Inflammatory macrophage treated with lipopolysaccharide for 4 hours (primary cell): ENCODE measurements around the gene VMP1.
"Not testable (repeated sequence)": the region's sequence is repeated elsewhere in the genome, so short reads cannot be mapped to it uniquely, and the experiment has no call there.

Experiments used
- DNase-seq: peaks from one replicate; pipeline ENCODE4 v3.0.0-alpha.2; 2020

The VMP1 gene

DNA sequence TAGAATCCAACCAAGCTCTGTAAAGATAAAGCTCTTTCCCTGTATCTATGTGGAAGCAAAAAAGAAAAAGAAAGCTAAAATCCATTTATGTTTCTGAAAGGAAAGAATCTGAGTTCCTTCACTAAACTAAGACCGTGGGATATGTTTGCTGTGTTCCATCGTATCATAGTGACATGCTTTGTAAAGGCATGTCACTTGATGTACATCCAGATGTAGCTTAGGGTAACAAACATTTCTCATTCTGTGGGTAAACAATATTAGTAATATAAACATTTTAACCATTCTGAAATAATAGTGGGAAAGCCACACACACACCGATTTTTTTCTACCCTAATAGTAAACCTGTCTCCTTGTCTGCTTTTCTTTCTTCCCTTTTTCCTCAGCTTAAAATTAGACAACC is 107.2 kb downstream of the VMP1 start:
- no peak for DNase-seq

DNA sequence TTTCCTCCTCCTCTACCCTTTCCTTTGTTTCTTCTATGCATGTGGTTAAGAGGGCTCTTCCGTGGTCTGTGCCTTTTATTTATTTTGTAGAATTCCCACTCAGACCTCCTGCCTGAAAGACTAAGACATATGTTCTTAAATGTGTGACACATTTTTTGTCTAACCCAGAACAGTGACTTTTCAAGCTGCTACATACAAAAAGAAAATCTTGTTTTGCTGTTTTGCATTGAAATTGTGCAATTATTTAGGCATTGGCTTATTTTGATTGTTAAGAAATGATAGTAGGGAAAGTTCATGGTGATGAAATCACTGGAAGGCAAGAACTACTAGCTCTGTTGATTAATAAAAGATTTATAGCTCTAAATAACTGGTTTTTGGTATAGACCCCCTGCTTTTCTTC is 108.5 kb downstream of the VMP1 start:
- peak; percentile 88 for DNase-seq

DNA sequence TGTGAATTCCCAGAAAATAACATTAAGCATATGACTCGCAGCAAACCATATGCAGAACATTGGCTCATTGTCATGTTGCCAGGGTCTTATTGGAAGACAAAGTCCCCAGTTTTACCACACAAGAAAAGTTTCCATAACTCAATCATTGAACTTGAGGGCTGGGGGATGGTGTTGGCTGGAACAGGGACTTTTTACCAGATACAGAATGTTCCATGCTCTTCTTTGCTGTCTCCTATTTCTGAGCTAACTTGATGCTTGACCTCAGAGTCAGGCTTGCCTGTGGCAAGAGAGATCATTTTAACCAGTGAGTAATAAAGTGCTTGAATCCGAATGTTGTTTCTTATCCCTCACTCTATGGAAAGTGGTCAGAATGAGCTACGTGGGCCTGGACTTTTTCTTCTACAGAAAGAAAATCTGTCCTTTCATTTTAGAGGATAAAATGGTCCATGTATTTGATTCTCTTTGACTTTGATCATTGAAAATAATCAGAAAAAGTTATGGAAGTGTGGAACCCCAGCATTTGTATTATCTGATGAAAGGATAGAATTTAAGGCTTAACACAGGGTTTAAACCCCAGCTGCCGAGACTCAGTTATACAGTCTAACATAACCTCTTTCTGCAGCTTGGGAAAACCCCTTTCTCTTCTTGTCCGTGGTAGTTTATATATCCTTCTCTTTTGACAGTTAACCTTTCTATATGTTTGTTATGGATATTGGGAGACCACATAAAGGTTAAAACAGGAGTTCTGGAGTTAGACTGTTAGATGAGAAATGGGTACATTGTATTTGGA is 118.3 kb downstream of the VMP1 start:
- DNase-seq: peak; percentile 81

DNA sequence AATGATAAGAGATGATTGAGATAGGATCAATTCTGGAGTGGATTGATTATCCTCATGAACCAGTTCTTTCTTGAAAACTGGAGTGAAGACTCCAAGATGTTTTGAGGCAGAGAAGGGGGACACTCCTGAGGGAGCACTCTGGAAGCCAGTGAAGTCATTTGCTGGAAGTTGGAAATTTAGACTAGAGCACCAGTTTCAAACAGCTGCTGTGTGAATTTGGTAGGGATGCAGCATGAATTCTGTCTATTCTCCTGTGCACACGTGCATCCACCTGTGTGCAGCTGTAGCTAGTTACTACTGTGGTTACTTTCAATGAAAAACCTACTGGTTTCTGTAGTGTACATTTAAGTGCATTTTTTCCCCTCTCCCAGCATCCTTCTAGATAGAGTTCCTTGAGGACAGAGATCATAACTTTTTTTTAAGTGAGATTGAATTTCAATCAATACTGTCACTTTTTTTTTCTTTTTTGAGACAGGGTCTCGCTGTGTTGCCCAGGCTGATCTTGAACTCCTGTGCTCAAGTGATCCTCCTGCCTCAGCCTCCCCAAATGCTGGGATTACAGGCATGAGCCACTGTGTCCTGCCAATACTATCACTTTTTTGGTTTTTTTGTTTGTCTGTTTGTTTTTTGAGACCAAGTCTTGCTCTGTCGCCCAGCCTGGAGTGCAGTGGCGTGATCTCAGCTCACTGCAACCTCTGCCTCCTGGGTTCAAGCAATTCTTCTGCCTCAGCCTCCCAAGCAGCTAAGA is 119.4 kb downstream of the VMP1 start:
- no peak for DNase-seq

DNA sequence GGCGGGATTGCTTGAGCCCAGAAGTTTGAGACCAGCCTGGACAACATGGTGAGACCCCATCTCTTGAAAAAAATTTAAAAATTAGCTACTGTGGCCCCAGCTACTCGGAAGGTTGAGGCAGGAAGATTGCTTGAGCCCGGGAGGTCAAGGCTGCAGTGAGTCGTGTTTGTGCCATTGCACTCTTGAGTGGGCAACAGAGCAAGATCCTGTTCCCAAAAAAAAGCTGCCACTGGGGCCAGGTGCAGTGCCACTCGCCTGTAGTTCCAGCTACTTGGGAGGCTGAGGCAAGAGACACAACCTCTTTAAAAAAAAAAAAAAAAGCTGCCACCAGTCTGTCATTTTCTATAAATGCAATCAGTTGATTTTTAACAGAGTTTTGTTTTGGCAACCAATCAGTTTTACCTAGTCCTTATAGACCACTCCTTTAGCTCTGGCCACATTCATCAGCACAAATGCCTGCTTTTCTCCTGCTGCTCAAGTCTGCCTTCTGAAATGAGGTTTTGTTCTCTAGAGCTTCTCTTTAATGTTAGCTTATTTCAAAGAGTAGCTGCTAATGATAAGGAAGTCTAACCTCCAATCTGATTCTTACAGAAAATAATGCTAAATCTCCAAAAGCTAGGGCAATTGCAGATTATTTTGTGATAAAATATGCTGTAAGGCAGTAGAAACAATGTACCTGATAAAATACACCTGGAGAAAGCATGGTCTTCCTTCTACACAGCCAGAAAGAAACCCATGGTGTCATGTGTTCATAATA is 120.4 kb downstream of the VMP1 start:
- no peak for DNase-seq

DNA sequence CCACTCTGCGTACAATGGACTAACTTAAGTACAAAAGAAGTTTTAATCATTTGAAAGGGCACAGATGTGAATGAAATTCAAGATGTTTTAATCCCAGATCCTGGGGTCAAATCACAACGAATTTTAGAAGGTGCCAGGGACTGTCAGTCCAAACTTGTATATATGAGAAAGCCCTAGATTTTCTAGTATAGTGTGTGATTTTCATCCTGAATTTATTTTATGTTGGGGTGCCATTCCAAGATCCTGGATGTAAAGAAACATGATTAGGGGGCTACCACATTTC is 121.0 kb downstream of the VMP1 start:
- DNase-seq: no peak

DNA sequence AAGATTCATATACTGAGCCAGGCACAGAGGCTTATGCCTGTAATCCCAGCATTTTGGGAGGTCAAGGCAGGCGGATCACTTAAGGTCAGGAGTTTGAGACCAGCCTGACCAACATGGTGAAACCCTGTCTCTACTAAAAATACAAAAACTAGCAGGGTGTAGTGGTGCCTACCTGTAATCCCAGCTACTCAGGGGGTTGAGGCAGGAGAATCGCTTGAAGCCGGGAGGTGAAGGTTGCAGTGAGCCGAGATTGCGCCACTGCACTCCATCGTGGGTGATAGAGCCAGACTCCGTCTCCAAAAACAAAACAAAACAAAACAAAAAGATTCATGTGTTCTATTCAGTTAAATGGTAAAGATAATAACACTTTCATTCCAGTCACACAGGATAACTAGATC is 121.4 kb downstream of the VMP1 start:
- not testable (repeated sequence) for DNase-seq

DNA sequence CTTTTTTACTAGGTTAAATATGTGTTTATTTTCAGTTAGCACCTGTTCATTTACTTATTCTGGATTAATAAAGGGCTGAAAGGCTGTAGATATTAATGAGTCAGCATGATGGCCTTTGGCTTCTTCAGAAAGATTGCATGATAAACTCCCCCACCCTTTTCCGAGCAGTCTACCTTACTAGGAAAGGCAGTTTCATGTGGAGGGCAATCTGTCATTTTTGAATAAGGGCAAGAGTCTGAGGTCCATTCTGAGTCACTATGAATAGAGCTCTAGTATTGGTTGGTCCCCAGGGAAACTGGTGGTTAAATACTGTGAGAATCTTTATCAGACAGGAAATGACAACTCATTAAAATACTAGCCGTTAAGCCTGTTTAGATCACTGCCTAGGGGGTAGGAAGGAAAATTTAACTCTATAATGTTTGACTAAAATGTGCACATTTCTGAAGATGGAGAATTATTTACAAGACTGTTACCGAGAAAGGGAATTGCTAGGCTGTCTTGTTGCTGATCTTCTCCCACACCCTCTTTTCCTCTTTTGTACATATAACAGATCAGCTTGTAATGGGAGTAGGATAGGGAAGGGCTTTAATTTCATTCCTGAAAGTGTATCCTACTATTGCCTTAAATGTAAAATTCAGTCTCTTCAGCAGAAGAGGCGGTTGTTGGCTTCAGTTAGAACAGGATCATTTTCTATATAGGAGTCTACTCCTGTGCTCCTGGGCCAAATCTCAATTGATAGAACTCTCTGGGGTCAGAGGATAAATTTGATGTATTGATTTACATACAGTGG is 122.0 kb downstream of the VMP1 start:
- peak; percentile 96 for DNase-seq

DNA sequence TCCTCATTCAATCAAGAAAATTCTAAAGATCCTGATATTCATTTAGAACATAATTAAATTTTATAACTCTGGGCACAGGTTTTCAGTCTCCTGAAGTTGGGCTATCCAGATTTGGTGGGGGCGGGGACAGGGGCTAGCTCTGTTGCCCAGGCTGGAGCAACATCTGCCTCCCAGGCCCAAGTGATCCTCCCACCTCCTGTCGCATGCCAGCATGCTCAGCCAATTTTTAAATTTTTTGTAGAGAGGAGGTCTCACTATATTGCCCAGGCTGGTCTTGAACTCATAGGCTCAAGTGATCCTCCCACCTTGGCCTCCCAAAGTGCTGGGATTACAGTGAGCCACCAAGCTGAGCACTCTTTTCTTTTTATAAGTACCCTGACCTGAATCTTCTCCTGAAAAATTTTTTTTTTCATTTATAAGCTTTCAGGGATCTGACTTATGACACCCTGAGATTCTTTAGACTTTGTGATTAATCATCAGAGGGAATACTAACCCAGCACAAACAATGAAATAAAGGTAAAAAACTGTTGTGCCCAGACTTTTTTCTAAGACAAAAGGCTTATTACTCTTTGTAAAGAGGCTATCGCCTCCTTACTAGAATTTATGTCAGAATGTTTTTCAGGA is 122.7 kb downstream of the VMP1 start:
- no peak for DNase-seq

DNA sequence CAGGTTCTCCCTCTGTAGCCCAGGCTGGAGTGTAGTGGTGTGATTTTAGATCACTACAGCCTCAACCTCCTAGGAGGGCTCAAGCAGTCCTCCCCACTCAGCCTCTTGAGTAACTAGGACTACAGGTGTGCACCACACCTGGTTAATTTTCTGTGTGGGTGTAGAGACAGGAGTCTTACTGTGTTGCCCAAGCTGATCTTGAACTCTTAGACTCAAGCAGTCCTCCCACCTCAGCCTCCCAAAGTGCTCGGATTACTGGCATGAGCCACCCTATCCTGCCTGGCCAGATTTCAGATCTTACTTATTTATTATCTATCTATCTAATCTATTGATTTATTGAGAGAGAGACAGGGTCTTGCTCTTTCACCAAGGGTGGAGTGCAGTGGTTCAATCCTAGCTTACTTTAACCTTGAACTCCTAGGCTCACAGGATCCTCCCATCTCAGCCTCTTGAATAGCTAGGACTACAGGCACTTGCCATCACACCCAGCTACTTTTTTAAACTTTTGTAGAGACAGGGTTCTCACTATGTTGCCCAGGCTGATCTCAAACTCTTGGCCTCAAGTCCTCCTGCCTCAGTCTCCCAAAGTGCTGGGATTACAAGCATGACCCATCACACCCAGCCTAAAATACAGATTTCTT is 123.5 kb downstream of the VMP1 start:
- DNase-seq: no peak

DNA sequence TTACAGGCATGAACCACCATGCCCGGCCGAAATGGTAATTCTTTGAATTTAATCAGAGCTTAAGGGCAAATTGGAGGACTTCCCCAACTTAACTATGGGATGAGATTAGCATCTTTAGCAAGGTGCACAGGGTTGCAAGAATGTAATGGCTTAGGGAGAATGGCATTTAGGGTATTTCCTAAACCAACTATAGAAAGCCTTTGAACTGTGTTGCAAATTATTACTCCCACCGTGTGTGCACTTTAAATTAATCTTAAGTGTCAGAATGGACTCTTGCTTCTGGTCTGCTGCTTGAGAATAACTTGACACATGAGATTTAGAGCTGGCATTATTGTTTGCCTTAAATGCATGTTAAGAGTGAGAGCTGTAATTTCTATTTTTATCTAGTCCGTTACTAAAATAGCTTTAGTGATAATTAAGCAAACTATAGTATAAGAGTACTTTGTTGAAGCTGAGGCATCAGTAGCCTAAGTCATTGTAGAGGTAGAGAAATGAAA is 125.5 kb downstream of the VMP1 start:
- no peak for DNase-seq

DNA sequence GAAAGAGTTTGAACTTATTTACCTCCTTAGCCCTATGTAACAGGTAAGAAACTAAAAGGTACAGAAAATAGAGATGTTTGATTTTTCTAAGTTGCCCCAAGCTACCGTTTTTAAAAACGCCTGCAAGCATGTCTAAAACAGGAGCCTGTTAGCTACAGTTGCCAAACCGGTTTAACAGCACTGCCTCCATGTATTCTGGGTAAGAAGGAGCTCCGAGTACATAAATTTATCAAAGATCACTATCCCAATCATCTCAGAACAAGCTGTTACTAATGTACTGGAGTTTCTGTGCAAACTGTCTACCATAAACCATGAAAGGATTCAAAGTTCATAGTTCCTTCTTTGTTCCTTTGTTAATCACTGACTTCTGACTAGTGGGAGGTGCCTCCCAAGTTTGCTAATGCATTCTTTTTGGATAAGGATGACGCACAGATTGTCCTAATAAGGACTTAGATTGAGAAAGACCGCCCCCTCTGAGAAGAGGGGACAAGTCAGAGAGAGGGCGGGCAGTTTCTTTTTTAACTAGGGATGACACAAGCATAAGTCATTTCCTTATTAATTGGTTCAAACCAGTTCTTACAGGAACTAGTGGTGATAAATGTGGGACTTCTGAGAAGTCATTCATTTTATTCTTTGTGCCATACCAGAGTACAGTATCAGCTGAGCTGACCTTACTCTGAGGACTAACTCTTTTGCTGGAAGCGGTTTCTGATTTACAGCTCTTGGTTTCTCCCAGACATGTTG is 130.0 kb downstream of the VMP1 start:
- DNase-seq: peak; percentile 100

DNA sequence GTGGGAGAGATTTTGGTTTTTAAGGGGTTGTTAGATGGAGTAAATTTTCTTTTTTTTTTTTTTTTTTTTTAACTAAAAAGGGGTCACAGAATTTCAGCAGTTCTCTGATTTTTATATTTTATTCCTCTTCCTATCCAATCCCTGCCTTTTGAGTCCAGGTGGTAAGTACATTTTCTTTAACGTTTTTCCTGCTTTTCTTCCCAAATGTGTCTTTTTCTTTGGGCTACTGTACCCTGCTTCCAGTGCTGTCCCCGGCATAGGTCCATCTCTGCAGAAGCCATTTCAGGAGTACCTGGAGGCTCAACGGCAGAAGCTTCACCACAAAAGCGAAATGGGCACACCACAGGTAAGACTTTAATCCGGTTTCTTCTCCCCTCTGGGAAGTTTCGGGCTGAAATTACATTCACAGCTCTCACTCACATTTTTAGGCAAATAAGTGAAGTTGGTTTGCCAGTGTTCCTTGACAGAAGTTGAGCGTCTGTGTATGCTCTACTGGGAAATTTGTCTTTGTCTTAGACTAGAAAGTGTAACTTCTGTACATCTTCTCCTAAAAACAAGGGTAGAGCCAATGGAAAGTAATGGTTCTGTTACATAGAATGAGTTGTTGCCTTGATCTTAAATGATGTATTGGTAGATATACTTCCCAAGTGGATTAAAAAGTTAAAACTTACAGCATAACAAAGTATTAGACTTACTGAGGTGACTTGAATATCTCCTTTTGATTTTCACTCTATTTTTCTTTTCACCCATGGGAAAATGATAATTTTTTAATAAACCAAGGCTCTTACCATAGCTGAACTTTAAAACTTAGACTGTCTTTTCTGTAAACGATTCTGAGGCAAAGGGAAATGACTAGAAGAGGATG is 130.8 kb downstream of the VMP1 start:
- DNase-seq: peak; percentile 53

DNA sequence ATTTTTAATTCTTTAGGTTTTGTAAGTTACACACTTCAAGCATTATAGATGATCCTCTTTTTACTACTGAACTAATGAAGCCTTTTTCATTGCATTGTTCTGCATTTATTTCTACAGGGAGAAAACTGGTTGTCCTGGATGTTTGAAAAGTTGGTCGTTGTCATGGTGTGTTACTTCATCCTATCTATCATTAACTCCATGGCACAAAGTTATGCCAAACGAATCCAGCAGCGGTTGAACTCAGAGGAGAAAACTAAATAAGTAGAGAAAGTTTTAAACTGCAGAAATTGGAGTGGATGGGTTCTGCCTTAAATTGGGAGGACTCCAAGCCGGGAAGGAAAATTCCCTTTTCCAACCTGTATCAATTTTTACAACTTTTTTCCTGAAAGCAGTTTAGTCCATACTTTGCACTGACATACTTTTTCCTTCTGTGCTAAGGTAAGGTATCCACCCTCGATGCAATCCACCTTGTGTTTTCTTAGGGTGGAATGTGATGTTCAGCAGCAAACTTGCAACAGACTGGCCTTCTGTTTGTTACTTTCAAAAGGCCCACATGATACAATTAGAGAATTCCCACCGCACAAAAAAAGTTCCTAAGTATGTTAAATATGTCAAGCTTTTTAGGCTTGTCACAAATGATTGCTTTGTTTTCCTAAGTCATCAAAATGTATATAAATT is 132.3 kb downstream of the VMP1 start:
- DNase-seq: peak; percentile 38

DNA sequence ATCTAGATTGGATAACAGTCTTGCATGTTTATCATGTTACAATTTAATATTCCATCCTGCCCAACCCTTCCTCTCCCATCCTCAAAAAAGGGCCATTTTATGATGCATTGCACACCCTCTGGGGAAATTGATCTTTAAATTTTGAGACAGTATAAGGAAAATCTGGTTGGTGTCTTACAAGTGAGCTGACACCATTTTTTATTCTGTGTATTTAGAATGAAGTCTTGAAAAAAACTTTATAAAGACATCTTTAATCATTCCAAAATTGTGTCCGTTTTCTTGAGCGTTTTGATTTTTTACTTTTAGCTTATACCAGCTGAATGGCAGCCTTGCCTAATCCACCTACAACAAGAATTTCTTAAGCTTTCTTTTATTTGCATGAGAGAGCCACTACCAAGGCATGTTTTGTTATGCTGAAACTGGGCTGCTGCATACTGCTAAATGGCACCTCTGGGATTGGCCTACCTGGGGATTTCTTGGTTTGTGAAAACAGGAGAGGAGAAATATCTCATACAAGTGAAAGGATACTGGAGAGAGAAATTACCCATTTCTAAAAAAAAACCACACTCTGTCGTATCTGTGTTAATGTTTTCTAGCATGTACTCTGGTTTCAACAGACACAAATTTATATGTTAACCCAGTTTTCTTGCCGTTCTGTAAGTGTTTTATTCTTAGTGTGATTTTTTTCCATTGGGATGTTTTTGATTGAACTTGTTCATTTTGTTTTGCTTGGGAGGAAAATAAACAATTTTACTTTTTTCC is 133.1 kb downstream of the VMP1 start:
- peak; percentile 57 for DNase-seq

DNA sequence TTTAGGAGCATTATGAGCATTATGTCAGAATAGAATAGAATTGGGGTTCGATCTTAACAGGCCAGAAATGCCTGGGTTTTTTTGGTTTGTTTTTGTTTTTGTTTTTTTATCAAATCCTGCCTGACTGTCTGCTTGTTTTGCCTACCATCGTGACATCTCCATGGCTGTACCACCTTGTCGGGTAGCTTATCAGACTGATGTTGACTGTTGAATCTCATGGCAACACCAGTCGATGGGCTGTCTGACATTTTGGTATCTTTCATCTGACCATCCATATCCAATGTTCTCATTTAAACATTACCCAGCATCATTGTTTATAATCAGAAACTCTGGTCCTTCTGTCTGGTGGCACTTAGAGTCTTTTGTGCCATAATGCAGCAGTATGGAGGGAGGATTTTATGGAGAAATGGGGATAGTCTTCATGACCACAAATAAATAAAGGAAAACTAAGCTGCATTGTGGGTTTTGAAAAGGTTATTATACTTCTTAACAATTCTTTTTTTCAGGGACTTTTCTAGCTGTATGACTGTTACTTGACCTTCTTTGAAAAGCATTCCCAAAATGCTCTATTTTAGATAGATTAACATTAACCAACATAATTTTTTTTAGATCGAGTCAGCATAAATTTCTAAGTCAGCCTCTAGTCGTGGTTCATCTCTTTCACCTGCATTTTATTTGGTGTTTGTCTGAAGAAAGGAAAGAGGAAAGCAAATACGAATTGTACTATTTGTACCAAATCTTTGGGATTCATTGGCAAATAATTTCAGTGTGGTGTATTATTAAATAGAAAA is 133.8 kb downstream of the VMP1 start:
- peak; percentile 47 for DNase-seq

DNA sequence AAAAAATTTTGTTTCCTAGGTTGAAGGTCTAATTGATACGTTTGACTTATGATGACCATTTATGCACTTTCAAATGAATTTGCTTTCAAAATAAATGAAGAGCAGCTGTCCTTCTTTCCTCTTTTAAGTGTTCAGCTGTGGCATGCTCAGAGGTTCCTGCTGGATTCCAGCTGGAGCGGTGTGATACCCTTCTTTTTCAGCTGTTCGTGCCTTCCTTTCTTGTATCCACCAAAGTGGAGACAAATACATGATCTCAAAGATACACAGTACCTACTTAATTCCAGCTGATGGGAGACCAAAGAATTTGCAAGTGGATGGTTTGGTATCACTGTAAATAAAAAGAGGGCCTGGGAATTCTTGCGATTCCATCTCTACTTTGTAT is 134.4 kb downstream of the VMP1 start:
- not testable (repeated sequence) for DNase-seq
